GM21723 (cell line): ENCODE data around the gene STEEP1.

Experiments used
- ATAC-seq: cut with Tn5 transposase; IDR thresholded peaks from one replicate; pipeline ENCODE4 v1.9.1; 2021; ENCODE audit warnings: mild to moderate bottlenecking, moderate library complexity; ENCODE audit not compliant: unreplicated experiment

STEEP1 gene

DNA sequence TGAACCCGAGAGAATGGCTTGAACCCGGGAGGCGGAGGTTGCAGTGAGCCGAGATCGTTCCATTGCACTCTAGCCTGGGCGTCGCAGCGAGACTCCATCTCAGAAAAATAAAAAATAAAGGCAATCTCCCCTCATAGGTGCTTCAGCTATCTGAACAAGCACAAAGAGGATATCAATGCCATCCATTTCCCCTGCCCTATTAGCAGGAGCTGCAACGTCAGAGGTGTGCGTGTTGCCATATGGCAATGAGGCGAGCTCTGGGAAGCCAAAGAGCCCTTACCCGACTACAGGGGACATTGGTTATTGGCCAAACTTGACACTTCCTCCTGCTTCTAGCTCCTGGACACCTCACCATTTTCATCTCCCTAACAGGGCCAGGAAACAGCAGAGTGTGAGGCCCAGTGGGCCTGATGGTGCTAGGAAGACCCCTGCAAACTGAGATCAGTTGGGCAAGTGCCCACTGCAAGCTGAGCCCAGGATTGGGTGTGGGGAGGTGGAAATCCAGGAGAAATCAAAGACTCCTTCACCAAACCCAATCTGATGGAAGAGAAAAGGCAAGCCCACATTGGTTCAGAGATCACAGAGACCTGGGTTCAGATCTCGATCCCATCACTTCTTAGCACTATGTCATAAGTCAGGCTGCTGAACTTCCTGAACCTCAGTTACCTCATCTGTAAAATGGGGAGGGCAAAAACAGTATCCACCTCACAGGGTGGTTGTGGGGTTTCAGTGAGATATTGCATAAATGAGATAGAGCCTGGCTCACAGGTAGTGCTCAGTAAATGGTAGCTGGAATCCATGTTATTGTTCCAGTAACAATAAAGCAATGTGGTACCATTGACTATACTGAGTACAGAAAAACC, 75.8 kb downstream of the STEEP1 start:
- ATAC-seq: no peak

DNA sequence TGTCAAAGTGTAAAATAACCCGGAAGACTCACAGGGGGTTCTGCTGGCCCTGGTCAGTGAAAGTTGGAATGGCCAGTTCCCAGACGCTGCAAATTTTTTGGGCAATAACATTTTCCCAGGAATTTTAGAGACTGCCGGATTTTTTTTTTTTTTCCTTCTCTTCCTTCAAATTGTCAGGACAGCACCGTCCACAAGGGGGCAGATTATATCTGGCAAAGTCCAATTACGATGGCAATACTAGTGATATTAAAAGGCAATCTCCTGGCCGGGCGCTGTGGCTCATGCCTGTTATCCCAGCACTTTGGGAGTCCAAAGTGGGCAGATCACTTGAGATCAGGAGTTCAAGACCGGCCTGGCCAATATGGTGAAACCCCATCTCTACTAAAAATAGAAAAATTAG, 76.5 kb downstream of the STEEP1 start:
- no peak for ATAC-seq
